Measurements from ENCODE around the gene FSIP2.

The FSIP2 gene

DNA sequence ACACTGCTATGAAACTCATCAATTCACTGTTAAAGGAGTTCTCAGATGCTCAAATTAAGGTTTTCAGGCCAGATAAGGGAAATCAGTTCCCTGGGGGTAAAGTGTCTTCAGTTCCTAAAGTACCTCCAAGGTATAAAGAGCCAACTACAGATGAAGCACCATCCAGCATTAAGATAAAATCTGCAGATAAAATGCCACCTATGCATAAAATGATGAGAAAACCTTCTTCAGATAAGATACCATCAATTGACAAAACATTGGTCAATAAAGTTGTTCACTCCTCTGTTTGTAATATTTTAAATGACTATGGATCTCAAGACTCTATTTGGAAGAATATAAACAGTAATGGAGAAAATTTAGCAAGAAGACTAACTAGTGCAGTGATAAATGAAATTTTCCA, 68.2 kb downstream of the FSIP2 start:
- no peak for TF ChIP-seq FOXM1 (IDR thresholded peaks at IDR 0.05; ENCODE audit: borderline replicate concordance)
- no peak for TF ChIP-seq ARNT (IDR thresholded peaks at IDR 0.05)
- no peak for TF ChIP-seq BHLHE40 (IDR thresholded peaks at IDR 0.05; ENCODE audit: borderline replicate concordance)
- no peak for TF ChIP-seq HDGF (IDR thresholded peaks at IDR 0.05; ENCODE audit: borderline replicate concordance)
- TF ChIP-seq ELF4 (IDR thresholded peaks at IDR 0.05), result no peak
- TF ChIP-seq LEF1 (IDR thresholded peaks at IDR 0.05; ENCODE audit: borderline replicate concordance), result no peak
- no peak for TF ChIP-seq FOXK2 (IDR thresholded peaks at IDR 0.05)
- TF ChIP-seq L3MBTL2 (conservative IDR thresholded peaks at IDR 0.05), result no peak
- no peak for TF ChIP-seq NFRKB (IDR thresholded peaks at IDR 0.05)
- no peak for TF ChIP-seq CTBP1 (IDR thresholded peaks at IDR 0.05; ENCODE audit: borderline replicate concordance)
- no peak for TF ChIP-seq TARDBP (IDR thresholded peaks at IDR 0.05)
- no peak for TF ChIP-seq SP1 (IDR thresholded peaks at IDR 0.05)
- no peak for TF ChIP-seq SUZ12 (IDR thresholded peaks at IDR 0.05)
- TF ChIP-seq, protein P1, sequence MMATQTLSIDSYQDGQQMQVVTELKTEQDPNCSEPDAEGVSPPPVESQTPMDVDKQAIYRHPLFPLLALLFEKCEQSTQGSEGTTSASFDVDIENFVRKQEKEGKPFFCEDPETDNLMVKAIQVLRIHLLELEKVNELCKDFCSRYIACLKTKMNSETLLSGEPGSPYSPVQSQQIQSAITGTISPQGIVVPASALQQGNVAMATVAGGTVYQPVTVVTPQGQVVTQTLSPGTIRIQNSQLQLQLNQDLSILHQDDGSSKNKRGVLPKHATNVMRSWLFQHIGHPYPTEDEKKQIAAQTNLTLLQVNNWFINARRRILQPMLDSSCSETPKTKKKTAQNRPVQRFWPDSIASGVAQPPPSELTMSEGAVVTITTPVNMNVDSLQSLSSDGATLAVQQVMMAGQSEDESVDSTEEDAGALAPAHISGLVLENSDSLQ (IDR thresholded peaks at IDR 0.05), result no peak
- no peak for DNase-seq (ENCODE audit: extremely low spot score)
- POLR2A ChIA-PET, result no interaction called here
- CTCF ChIA-PET, result no interaction called here

DNA sequence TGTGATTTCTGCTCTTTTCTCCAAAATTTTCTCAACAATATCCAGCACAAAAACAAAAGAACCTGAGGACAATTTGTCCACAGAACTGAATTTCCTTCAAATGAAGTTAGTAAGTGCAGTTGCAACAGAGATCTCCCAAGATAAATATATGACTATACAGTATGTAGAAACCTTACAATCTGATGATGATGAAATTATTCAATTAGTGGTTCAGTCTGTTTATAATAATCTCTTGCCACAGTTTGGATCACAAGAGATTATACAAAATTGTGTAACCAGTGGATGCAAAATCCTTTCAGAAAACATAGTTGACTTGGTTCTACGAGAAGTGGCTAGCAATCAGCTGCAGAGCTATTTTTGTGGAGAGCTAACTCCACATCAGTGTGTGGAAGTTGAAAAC, 68.7 kb downstream of the FSIP2 start:
- no peak for DNase-seq (ENCODE audit: extremely low spot score)
- POLR2A ChIA-PET, result no interaction called here
- CTCF ChIA-PET, result no interaction called here
- TF ChIP-seq SUZ12 (IDR thresholded peaks at IDR 0.05) (no peak), FOXK2 (IDR thresholded peaks at IDR 0.05) (no peak), LEF1 (IDR thresholded peaks at IDR 0.05; ENCODE audit: borderline replicate concordance) (no peak), HDGF (IDR thresholded peaks at IDR 0.05; ENCODE audit: borderline replicate concordance) (no peak), CTBP1 (IDR thresholded peaks at IDR 0.05; ENCODE audit: borderline replicate concordance) (no peak), NFRKB (IDR thresholded peaks at IDR 0.05) (no peak), ARNT (IDR thresholded peaks at IDR 0.05) (no peak), FOXA1 (IDR thresholded peaks at IDR 0.05) (no peak), ZNF384 (IDR thresholded peaks at IDR 0.05) (no peak)
- TF ChIP-seq, protein P1 (IDR thresholded peaks at IDR 0.05), result no peak

DNA sequence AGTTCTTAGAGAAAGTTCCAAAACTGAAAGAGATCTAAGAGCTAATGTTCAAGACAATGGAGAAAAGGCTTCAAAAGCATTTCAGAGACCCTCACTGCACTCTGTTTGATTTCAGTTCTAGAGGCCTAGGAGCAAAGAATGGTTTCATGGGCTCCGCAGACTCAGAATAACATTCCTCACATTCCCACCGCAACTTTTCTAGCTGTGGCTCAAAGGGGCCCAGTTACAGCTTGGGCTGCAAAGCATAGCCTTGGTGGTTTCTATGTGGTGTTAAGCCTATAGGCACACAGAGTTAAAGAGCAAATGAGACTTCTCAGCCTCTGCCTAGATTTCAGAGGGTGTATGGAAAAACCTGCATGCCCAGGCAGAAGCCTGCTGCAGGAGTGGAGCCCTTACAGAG, 73.0 kb downstream of the FSIP2 start:
- POLR2A ChIA-PET, result no interaction called here
- CTCF ChIA-PET, result no interaction called here
- DNase-seq (ENCODE audit: extremely low spot score), result no peak
- TF ChIP-seq HDGF (IDR thresholded peaks at IDR 0.05; ENCODE audit: borderline replicate concordance) (no peak), ARNT (IDR thresholded peaks at IDR 0.05) (no peak), FOXM1 (IDR thresholded peaks at IDR 0.05; ENCODE audit: borderline replicate concordance) (no peak), SP1 (IDR thresholded peaks at IDR 0.05) (no peak), FOXA1 (IDR thresholded peaks at IDR 0.05) (no peak), FOXK2 (IDR thresholded peaks at IDR 0.05) (no peak), NFRKB (IDR thresholded peaks at IDR 0.05) (no peak), TARDBP (IDR thresholded peaks at IDR 0.05) (no peak), L3MBTL2 (conservative IDR thresholded peaks at IDR 0.05) (no peak), LEF1 (IDR thresholded peaks at IDR 0.05; ENCODE audit: borderline replicate concordance) (no peak), BHLHE40 (IDR thresholded peaks at IDR 0.05; ENCODE audit: borderline replicate concordance) (no peak), ZNF384 (IDR thresholded peaks at IDR 0.05) (no peak), ELF4 (IDR thresholded peaks at IDR 0.05) (no peak), SUZ12 (IDR thresholded peaks at IDR 0.05) (no peak), CTBP1 (IDR thresholded peaks at IDR 0.05; ENCODE audit: borderline replicate concordance) (no peak)
- TF ChIP-seq, protein P1 (IDR thresholded peaks at IDR 0.05), result no peak

DNA sequence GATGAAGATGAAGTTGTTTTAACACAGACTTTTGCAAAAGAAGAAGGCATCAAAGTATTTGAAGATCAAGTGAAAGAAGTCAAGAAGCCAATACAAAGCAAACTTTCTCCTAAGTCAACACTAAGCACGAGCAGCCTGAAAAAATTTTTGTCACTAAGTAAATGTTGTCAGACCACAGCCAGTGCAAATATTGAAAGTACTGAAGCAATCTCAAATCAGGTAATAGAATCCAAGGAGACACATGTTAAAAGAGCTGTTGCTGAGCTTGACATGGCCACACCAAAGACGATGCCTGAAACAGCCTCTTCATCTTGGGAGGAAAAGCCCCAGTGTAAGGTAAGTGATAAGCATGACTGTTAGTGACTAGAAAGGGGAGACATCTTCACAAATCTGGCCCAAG, 75.1 kb downstream of the FSIP2 start:
- CTCF ChIA-PET, result no interaction called here
- no peak for TF ChIP-seq LEF1 (IDR thresholded peaks at IDR 0.05; ENCODE audit: borderline replicate concordance)
- TF ChIP-seq FOXA1 (IDR thresholded peaks at IDR 0.05), result no peak
- no peak for TF ChIP-seq NFRKB (IDR thresholded peaks at IDR 0.05)
- no peak for TF ChIP-seq ARNT (IDR thresholded peaks at IDR 0.05)
- TF ChIP-seq BHLHE40 (IDR thresholded peaks at IDR 0.05; ENCODE audit: borderline replicate concordance), result no peak
- TF ChIP-seq TARDBP (IDR thresholded peaks at IDR 0.05), result no peak
- TF ChIP-seq ELF4 (IDR thresholded peaks at IDR 0.05), result no peak
- TF ChIP-seq SUZ12 (IDR thresholded peaks at IDR 0.05), result no peak
- no peak for TF ChIP-seq FOXK2 (IDR thresholded peaks at IDR 0.05)
- no peak for TF ChIP-seq CTBP1 (IDR thresholded peaks at IDR 0.05; ENCODE audit: borderline replicate concordance)
- TF ChIP-seq ZNF384 (IDR thresholded peaks at IDR 0.05), result no peak
- no peak for DNase-seq (ENCODE audit: extremely low spot score)
- POLR2A ChIA-PET, result no interaction called here

- no peak for DNase-seq (ENCODE audit: extremely low spot score)
- ChIA-PET CTCF (no interaction called here), POLR2A (no interaction called here)
- TF ChIP-seq CTBP1 (IDR thresholded peaks at IDR 0.05; ENCODE audit: borderline replicate concordance) (no peak), NFRKB (IDR thresholded peaks at IDR 0.05) (no peak), HDGF (IDR thresholded peaks at IDR 0.05; ENCODE audit: borderline replicate concordance) (no peak)
- TF ChIP-seq, protein P1 (IDR thresholded peaks at IDR 0.05), result no peak
Measured at GRCh38 chr2:185817991-185818390, 79.4 kb downstream of the FSIP2 start.

DNA sequence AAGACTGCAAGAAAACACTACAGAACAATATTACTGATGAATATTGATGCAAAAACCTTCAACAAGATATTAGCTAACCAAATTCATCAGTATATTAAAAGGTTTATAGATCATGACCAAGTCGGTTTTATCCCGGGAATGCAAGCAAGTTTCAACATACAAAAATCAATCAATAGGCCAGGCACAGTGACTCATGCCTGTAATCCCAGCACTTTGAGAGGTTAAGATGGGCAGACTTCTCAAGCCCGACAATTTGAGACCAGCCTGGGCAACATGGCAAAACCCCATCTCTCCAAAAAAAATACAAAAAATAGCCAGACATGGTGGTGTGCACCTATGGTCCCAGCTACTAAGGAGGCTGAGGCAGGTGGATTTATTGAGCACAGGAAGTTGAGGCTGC, 82.9 kb downstream of the FSIP2 start:
- ChIA-PET CTCF (no interaction called here), POLR2A (no interaction called here)
- DNase-seq (ENCODE audit: extremely low spot score), result no peak
- TF ChIP-seq BHLHE40 (IDR thresholded peaks at IDR 0.05; ENCODE audit: borderline replicate concordance) (no peak), FOXA1 (IDR thresholded peaks at IDR 0.05) (no peak), HDGF (IDR thresholded peaks at IDR 0.05; ENCODE audit: borderline replicate concordance) (no peak), LEF1 (IDR thresholded peaks at IDR 0.05; ENCODE audit: borderline replicate concordance) (no peak), L3MBTL2 (conservative IDR thresholded peaks at IDR 0.05) (no peak), ELF4 (IDR thresholded peaks at IDR 0.05) (no peak), NFRKB (IDR thresholded peaks at IDR 0.05) (no peak), SUZ12 (IDR thresholded peaks at IDR 0.05) (no peak), ZNF384 (IDR thresholded peaks at IDR 0.05) (no peak), ARNT (IDR thresholded peaks at IDR 0.05) (no peak), FOXK2 (IDR thresholded peaks at IDR 0.05) (no peak), SP1 (IDR thresholded peaks at IDR 0.05) (no peak)
- TF ChIP-seq, protein P1 (IDR thresholded peaks at IDR 0.05), result no peak

All from HEK293T (cell line).